ENCODE measurements around the gene GNG12.

Gene GNG12

GRCh38 chr1:67838180-67838910 lies 5.1 kb upstream of the GNG12 start:
- DNase-seq (ENCODE audit: extremely low spot score): no peak
- ChIA-PET POLR2A (no interaction called here), CTCF (interaction anchor here (0.8 to 2.5 kb wide), 6 partner anchors 9 to 256 kb away, joined by 3 to 16 read pairs (median 4); no protein-coding TSS in a partner anchor)
- no peak for TF ChIP-seq CTCF (IDR thresholded peaks at IDR 0.05; ENCODE audit: control extremely low read depth, extremely low read depth, low read depth, missing control alignments)

- no peak for TF ChIP-seq CTCF (IDR thresholded peaks at IDR 0.05; ENCODE audit: control extremely low read depth, extremely low read depth, low read depth, missing control alignments)
- POLR2A ChIA-PET: no interaction called here
- CTCF ChIA-PET: interaction anchor here (1.1 to 2.5 kb wide), 4 partner anchors 9 to 71 kb away, joined by 3 to 16 read pairs (median 6); no protein-coding TSS in a partner anchor
- DNase-seq (ENCODE audit: extremely low spot score): no peak
These were observed 3.5 kb upstream of the GNG12 start for GRCh38 chr1:67836769-67837168.

- ChIA-PET CTCF (interaction anchor here (1.0 to 2.5 kb wide), 6 partner anchors 14 to 75 kb away, joined by 3 to 16 read pairs (median 7); no protein-coding TSS in a partner anchor), POLR2A (no interaction called here)
- DNase-seq (ENCODE audit: extremely low spot score): no peak
- TF ChIP-seq CTCF (IDR thresholded peaks at IDR 0.05; ENCODE audit: control extremely low read depth, extremely low read depth, low read depth, missing control alignments): no peak
These were observed 2.6 kb upstream of the GNG12 start for GRCh38 chr1:67835663-67836452.

- POLR2A ChIA-PET: no interaction called here
- TF ChIP-seq CTCF (IDR thresholded peaks at IDR 0.05; ENCODE audit: control extremely low read depth, extremely low read depth, low read depth, missing control alignments): no peak
- CTCF ChIA-PET: interaction anchor here (0.9 to 2.5 kb wide), 6 partner anchors 12 to 148 kb away, joined by 3 to 14 read pairs (median 4); no protein-coding TSS in a partner anchor
- no peak for DNase-seq (ENCODE audit: extremely low spot score)
These were observed 1.1 kb upstream of the GNG12 start for GRCh38 chr1:67834246-67834877.

GRCh38 chr1:67833602-67833940 lies 304 bp upstream of the GNG12 start:
- no peak for TF ChIP-seq CTCF (IDR thresholded peaks at IDR 0.05; ENCODE audit: control extremely low read depth, extremely low read depth, low read depth, missing control alignments)
- DNase-seq (ENCODE audit: extremely low spot score): no peak
- POLR2A ChIA-PET: no interaction called here
- CTCF ChIA-PET: interaction anchor here (0.9 to 2.5 kb wide), 2 partner anchors 67 to 147 kb away, joined by 3 to 14 read pairs; no protein-coding TSS in a partner anchor

GRCh38 chr1:67831850-67832513 lies 1.3 kb downstream of the GNG12 start:
- TF ChIP-seq CTCF (IDR thresholded peaks at IDR 0.05; ENCODE audit: control extremely low read depth, extremely low read depth, low read depth, missing control alignments): no peak
- ChIA-PET CTCF (interaction anchor here (0.8 to 3.6 kb wide), 8 partner anchors 11 to 67 kb away, joined by 3 to 11 read pairs (median 7); no protein-coding TSS in a partner anchor), POLR2A (interaction anchor here (0.7 kb wide), 1 partner anchor 10 kb away, joined by 3 read pairs; no protein-coding TSS in a partner anchor)
- peak; percentile 24 for DNase-seq (ENCODE audit: extremely low spot score)
